Measurements from ENCODE around the gene MEGF9. TPM values are rescaled to one million over a fixed set of nuclear protein-coding genes. Genes with fewer than 3 reads are reported as not detected.

MEGF9 gene
- polyA plus RNA-seq, 1 donor (not counting 4 experiments of a cell fraction or from before 2014, with no cell fraction given): 11.2 TPM

GRCh38 chr9:120697448-120697847, 16.8 kb downstream of the MEGF9 start:
- H3K9me3 ChIP-seq (ENCODE audit: control insufficient read depth, low read depth, low read length): no peaks in the 10 kb centered on the region

GRCh38 chr9:120696551-120697230, 17.6 kb downstream of the MEGF9 start:
- H4K20me1 ChIP-seq (ENCODE audit: control insufficient read depth, extremely low read depth, insufficient read depth, low read length): no peaks in the 10 kb centered on the region
- H3K9me3 ChIP-seq (ENCODE audit: control insufficient read depth, low read depth, low read length): no peaks in the 10 kb centered on the region
- H3K79me2 ChIP-seq (ENCODE audit: control insufficient read depth, insufficient read depth, low read length): peaks cover 2% of the 10 kb centered on the region
- H3K4me3 ChIP-seq (ENCODE audit: control insufficient read depth in 2 of 3, extremely low read depth in 1 of 3, insufficient read depth in 2 of 3, low read depth in 1 of 3, low read length in 3 of 3): no peak overlapping the region
- TF ChIP-seq CTCF (optimal IDR thresholded peaks at IDR 0.05 in 1 of 3, IDR thresholded peaks at IDR 0.05 in 1 of 3, conservative IDR thresholded peaks at IDR 0.05 in 1 of 3; ENCODE audit: extremely low read depth in 1 of 3, insufficient read depth in 2 of 3, low read length in 3 of 3) (no peak), EZH2 (IDR thresholded peaks at IDR 0.05; ENCODE audit: low read length) (no peak)
- no peaks in the 10 kb centered on the region for H3K36me3 ChIP-seq (ENCODE audit: control insufficient read depth in 2 of 2, extremely low read depth in 1 of 2, insufficient read depth in 2 of 2, low read length in 2 of 2)
- no peak overlapping the region for H3K4me2 ChIP-seq (ENCODE audit: control insufficient read depth, extremely low read depth, insufficient read depth, low read depth, low read length)
- FAIRE-seq (no peak), DNase-seq (ENCODE audit: low read depth, low spot score) (no peak)
- dilution Hi-C loops (cut with MboI; ENCODE audit: extremely low pct_ligation_motif_present, low sequenced_read_pairs): no loop called here
- no peak overlapping the region for H2AFZ ChIP-seq (ENCODE audit: control insufficient read depth, low read length)
- peaks cover 6% of the 10 kb centered on the region for H3K4me1 ChIP-seq (ENCODE audit: control insufficient read depth, extremely low read depth, insufficient read depth, low read length)
- H3K27me3 ChIP-seq (ENCODE audit: control insufficient read depth, extremely low read depth, insufficient read depth, low read length): no peaks in the 10 kb centered on the region
- H3K9me1 ChIP-seq (ENCODE audit: control insufficient read depth, extremely low read depth, insufficient read depth, low read length): no peaks in the 10 kb centered on the region
- H3K9ac ChIP-seq (ENCODE audit: control insufficient read depth, extremely low read depth, insufficient read depth, low read length): no peak overlapping the region
- H3K27ac ChIP-seq (ENCODE audit: control insufficient read depth, insufficient read depth, low read length): no peak overlapping the region

More at GRCh38 chr9:120697448-120697847, 16.8 kb downstream of the MEGF9 start:
- dilution Hi-C loops (cut with MboI; ENCODE audit: extremely low pct_ligation_motif_present, low sequenced_read_pairs): no loop called here
- Histone ChIP-seq H2AFZ (ENCODE audit: control insufficient read depth, low read length) (no peak overlapping the region), H3K36me3 (ENCODE audit: control insufficient read depth in 2 of 2, extremely low read depth in 1 of 2, insufficient read depth in 2 of 2, low read length in 2 of 2) (no peaks in the 10 kb centered on the region), H3K27ac (ENCODE audit: control insufficient read depth, insufficient read depth, low read length) (no peak overlapping the region), H3K4me1 (ENCODE audit: control insufficient read depth, extremely low read depth, insufficient read depth, low read length) (peaks cover 10% of the 10 kb centered on the region), H3K4me2 (ENCODE audit: control insufficient read depth, extremely low read depth, insufficient read depth, low read depth, low read length) (no peak overlapping the region), H3K27me3 (ENCODE audit: control insufficient read depth, extremely low read depth, insufficient read depth, low read length) (no peaks in the 10 kb centered on the region), H3K79me2 (ENCODE audit: control insufficient read depth, insufficient read depth, low read length) (peaks cover 2% of the 10 kb centered on the region), H4K20me1 (ENCODE audit: control insufficient read depth, extremely low read depth, insufficient read depth, low read length) (no peaks in the 10 kb centered on the region), H3K4me3 (ENCODE audit: control insufficient read depth in 2 of 3, extremely low read depth in 1 of 3, insufficient read depth in 2 of 3, low read depth in 1 of 3, low read length in 3 of 3) (no peak overlapping the region), H3K9ac (ENCODE audit: control insufficient read depth, extremely low read depth, insufficient read depth, low read length) (no peak overlapping the region), H3K9me1 (ENCODE audit: control insufficient read depth, extremely low read depth, insufficient read depth, low read length) (no peaks in the 10 kb centered on the region)
- no peak for DNase-seq (ENCODE audit: low read depth, low spot score)
- no peak for FAIRE-seq
- TF ChIP-seq EZH2 (IDR thresholded peaks at IDR 0.05; ENCODE audit: low read length): no peak
- TF ChIP-seq CTCF (optimal IDR thresholded peaks at IDR 0.05 in 1 of 3, IDR thresholded peaks at IDR 0.05 in 1 of 3, conservative IDR thresholded peaks at IDR 0.05 in 1 of 3; ENCODE audit: extremely low read depth in 1 of 3, insufficient read depth in 2 of 3, low read length in 3 of 3): no peak

All from keratinocyte (primary cell).